NK-92 (cell line): ENCODE results near the gene WDR4.
"Not testable (repeated sequence)": the region's sequence is repeated elsewhere in the genome, so short reads cannot be mapped to it uniquely, and the experiment has no call there.

Experiments
- DNase-seq: peaks from one replicate; lab custom pipeline; 2025; ENCODE audit not compliant: unreplicated experiment; lab: John Stamatoyannopoulos, UW

The WDR4 gene

GRCh38 chr21:42841156-42841915 is 38.0 kb downstream of the WDR4 start:
- no peak for DNase-seq

- DNase-seq: no peak
Observed at GRCh38 chr21:42840411-42841155, 38.8 kb downstream of the WDR4 start.

- DNase-seq: no peak
Observed at GRCh38 chr21:42839271-42840231, 39.8 kb downstream of the WDR4 start.

GRCh38 chr21:42838212-42838690 is 41.1 kb downstream of the WDR4 start:
- DNase-seq: not testable (repeated sequence)

- no peak for DNase-seq
Observed at GRCh38 chr21:42837421-42838211, 41.7 kb downstream of the WDR4 start.

GRCh38 chr21:42836767-42837301 is 42.5 kb downstream of the WDR4 start:
- no peak for DNase-seq

GRCh38 chr21:42836402-42836666 is 43.0 kb downstream of the WDR4 start:
- DNase-seq: no peak

GRCh38 chr21:42835611-42836401 is 43.5 kb downstream of the WDR4 start:
- DNase-seq: no peak

- no peak for DNase-seq
Observed at GRCh38 chr21:42835211-42835610, 44.1 kb downstream of the WDR4 start.

GRCh38 chr21:42834726-42835191 is 44.6 kb downstream of the WDR4 start:
- DNase-seq: no peak

- DNase-seq: no peak
Observed at GRCh38 chr21:42833859-42834725, 45.2 kb downstream of the WDR4 start.

- no peak for DNase-seq
Observed at GRCh38 chr21:42833439-42833815, 45.9 kb downstream of the WDR4 start.

- DNase-seq: not testable (repeated sequence)
Observed at GRCh38 chr21:42832321-42832630, 47.1 kb downstream of the WDR4 start.

- DNase-seq: no peak
Observed at GRCh38 chr21:42830456-42831455, 48.6 kb downstream of the WDR4 start.

- no peak for DNase-seq
Observed at GRCh38 chr21:42829954-42830353, 49.4 kb downstream of the WDR4 start.

GRCh38 chr21:42829417-42829816 is 49.9 kb downstream of the WDR4 start:
- DNase-seq: no peak

GRCh38 chr21:42827588-42827987 is 51.8 kb downstream of the WDR4 start:
- DNase-seq: no peak
